Measurements from ENCODE around the gene H6PD.

H6PD gene

DNA sequence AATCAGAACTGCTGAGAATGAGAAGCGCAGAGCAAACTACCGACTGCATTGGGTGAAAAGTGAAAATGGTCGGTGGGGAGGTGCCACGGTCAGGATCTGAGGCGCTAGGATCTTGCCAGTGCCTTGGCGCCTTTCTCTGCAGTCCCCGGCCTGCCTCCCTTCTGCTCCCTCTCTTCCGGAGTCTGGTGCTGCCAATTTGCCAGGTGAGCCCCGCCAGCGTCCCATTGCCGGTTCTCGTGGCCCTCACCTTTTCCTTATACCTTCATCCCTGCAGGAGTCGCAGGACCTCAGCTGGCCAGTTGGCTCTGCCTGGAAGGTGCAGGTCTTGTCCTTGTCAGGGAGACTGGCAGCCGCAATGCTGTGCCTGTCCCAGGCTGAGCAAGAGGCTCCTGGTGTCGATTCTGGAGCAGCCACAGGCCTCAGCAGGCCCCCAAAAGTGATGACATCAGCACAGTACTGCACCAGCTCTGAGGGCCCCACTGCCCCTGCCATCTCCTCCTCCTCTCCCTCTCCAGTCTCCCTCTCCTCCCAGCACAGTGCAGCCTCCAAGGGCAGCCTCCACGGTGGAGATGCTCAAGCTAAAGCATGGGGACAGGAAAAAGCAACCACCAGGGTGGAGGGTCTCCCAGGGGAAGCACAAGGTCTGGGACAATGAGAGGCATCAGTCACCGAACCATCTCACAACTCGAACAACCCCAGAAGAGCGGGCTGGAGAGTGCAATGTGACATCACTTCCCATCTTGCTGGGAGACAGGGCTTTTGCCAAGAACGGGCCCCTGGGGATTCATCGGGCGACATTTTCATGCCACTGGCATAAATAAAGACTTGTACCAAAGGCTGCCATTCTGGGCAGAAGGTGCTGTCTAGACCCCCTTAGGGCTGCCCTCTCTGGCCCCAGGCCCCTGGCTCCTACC, 37.1 kb upstream of the H6PD start:
- POLR2A ChIA-PET = no interaction called here
- no peak for DNase-seq (ENCODE audit: low read depth, low spot score)
- no peak overlapping the region for H3K4me3 ChIP-seq (ENCODE audit: low read depth, low read length)
- TF ChIP-seq, protein P1, sequence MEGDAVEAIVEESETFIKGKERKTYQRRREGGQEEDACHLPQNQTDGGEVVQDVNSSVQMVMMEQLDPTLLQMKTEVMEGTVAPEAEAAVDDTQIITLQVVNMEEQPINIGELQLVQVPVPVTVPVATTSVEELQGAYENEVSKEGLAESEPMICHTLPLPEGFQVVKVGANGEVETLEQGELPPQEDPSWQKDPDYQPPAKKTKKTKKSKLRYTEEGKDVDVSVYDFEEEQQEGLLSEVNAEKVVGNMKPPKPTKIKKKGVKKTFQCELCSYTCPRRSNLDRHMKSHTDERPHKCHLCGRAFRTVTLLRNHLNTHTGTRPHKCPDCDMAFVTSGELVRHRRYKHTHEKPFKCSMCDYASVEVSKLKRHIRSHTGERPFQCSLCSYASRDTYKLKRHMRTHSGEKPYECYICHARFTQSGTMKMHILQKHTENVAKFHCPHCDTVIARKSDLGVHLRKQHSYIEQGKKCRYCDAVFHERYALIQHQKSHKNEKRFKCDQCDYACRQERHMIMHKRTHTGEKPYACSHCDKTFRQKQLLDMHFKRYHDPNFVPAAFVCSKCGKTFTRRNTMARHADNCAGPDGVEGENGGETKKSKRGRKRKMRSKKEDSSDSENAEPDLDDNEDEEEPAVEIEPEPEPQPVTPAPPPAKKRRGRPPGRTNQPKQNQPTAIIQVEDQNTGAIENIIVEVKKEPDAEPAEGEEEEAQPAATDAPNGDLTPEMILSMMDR (IDR thresholded peaks at IDR 0.05; ENCODE audit: insufficient read depth, low read length, missing control alignments) = no peak
- CTCF ChIA-PET = interaction anchor here (0.6 to 5.1 kb wide), 19 partner anchors 10 to 279 kb away, joined by 3 to 48 read pairs (median 6); partner anchors contain the start of gene H6PD

- DNase-seq (ENCODE audit: low read depth, low spot score) = no peak
- peak overlapping the region; percentile 4 for H3K4me3 ChIP-seq (ENCODE audit: low read depth, low read length)
- POLR2A ChIA-PET = no interaction called here
- CTCF ChIA-PET = interaction anchor here (0.9 to 5.1 kb wide), 6 partner anchors 11 to 96 kb away, joined by 3 to 48 read pairs (median 34); no protein-coding TSS in a partner anchor
- TF ChIP-seq, protein P1 (IDR thresholded peaks at IDR 0.05; ENCODE audit: insufficient read depth, low read length, missing control alignments) = peak; percentile 44
Observed at GRCh38 chr1:9198538-9199361, 35.8 kb upstream of the H6PD start.

DNA sequence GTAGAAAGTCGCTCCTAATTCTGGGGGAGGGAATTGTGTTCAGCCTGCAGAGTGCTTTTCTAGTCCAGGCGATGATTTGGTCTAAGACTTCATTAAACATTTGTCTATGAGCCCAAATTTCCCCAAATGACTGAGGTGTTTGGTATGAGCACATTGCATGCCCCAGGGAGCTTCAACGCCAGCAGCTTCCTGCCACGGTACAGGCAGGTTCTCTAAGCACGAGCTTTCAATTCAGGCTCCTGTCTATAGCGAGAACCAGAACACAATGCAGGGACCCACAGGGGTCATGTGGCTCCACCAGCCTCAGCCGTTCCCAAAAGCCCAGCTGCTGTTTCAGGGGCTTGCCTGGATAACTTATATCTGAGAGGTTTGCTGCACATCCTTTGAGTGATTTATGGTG, 34.1 kb upstream of the H6PD start:
- TF ChIP-seq, protein P1 (IDR thresholded peaks at IDR 0.05; ENCODE audit: insufficient read depth, low read length, missing control alignments) = no peak
- no peak for DNase-seq (ENCODE audit: low read depth, low spot score)
- H3K4me3 ChIP-seq (ENCODE audit: low read depth, low read length) = no peak overlapping the region
- CTCF ChIA-PET = interaction anchor here (1.0 to 3.0 kb wide), 10 partner anchors 8 to 291 kb away, joined by 3 to 18 read pairs (median 4); partner anchors contain the start of gene H6PD
- POLR2A ChIA-PET = interaction anchor here (1.7 kb wide), 1 partner anchor 35 kb away, joined by 4 read pairs; no protein-coding TSS in a partner anchor

DNA sequence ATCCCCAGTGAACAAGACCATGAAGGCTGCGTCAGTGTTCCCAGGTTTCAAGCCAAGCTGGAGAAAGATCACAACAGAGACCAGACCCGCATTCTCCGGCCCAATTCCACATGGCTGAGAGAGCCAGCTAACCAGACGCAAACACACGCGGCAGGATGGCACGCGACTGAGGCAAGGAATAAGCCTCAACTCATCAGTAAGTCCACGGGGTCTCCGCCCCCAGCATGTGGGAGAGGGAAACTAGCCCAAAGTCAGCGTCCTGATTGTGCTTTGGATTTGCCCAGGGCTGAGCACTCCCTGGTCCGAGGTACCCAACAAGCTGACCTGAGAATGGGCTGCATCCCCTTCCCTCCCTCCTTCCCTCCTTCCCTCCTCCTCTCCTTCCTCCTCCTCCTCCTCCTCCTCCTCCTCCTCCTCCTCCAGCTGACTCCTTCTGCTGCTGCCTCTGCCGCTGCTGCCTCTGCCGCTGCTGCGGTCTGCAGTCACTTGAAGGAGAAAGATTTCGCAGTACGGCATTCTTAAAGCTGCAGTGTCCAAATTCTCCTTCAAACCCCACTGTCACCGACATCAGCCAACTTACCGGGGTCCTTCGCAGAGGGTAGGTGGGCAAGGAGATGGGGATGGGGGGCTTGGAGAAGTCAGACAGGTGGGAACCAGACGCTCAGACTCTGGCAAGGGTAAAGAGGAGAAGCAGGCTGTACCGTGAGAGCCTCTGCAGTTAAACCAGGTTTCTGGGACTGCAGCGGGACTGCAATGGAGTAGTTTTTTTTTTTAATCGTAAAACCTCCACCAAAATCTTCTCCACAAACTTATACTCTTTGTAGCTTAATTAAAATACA, 33.0 kb upstream of the H6PD start:
- peak overlapping the region; percentile 66 for H3K4me3 ChIP-seq (ENCODE audit: low read depth, low read length)
- TF ChIP-seq, protein P1 (IDR thresholded peaks at IDR 0.05; ENCODE audit: insufficient read depth, low read length, missing control alignments) = no peak
- no peak for DNase-seq (ENCODE audit: low read depth, low spot score)
- CTCF ChIA-PET = interaction anchor here (1.0 to 3.0 kb wide), 11 partner anchors 14 to 290 kb away, joined by 3 to 18 read pairs (median 6); partner anchors contain the start of gene H6PD
- POLR2A ChIA-PET = interaction anchor here (0.6 to 1.7 kb wide), 2 partner anchors 34 to 265 kb away, joined by 3 to 4 read pairs; no protein-coding TSS in a partner anchor

- H3K4me3 ChIP-seq (ENCODE audit: low read depth, low read length) = peak overlapping the region; percentile 66
- ChIA-PET CTCF (interaction anchor here (1.0 to 3.0 kb wide), 6 partner anchors 15 to 288 kb away, joined by 3 to 18 read pairs (median 6); partner anchors contain the start of gene H6PD), POLR2A (interaction anchor here (0.6 kb wide), 1 partner anchor 264 kb away, joined by 3 read pairs; no protein-coding TSS in a partner anchor)
- TF ChIP-seq, protein P1 (IDR thresholded peaks at IDR 0.05; ENCODE audit: insufficient read depth, low read length, missing control alignments) = no peak
- no peak for DNase-seq (ENCODE audit: low read depth, low spot score)
Observed at GRCh38 chr1:9202240-9202870, 32.2 kb upstream of the H6PD start.

Measured in AG04449 (cell line).